NCI-H1436 (cell line): ENCODE data around the gene GAA.
"Not testable (repeated sequence)": the region's sequence is repeated elsewhere in the genome, so short reads cannot be mapped to it uniquely, and the experiment has no call there.

ENCODE experiments used
- DNase-seq: peaks from one replicate; lab custom pipeline; 2025; lab: John Stamatoyannopoulos, UW

Gene GAA

DNA sequence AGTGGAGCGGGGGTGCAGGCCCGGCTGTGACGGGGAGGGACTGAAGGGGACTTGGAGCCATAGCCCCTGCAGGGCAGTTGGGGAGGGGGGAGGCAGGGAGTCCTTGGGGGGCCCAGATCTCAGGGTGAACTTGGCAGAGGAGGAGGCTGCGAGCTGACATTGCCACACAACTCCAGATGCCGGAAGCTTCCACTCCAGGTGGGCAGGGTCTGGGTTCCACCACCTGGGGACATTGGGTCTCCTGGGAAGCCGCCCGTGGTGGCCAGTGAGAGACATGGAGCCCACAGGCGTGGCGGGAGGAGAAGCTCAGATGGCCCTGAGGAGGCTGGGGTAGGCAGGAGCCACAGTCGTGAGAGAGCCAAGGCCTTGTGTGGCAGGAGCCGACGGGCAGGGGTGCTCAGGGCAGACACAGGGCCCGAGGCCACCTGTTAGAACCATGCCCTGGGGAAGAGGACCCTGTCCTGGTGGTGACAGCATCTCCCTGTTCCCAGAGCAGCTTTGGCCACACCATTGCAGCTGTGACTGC, 18.2 kb upstream of the GAA start:
- DNase-seq, result no peak

DNA sequence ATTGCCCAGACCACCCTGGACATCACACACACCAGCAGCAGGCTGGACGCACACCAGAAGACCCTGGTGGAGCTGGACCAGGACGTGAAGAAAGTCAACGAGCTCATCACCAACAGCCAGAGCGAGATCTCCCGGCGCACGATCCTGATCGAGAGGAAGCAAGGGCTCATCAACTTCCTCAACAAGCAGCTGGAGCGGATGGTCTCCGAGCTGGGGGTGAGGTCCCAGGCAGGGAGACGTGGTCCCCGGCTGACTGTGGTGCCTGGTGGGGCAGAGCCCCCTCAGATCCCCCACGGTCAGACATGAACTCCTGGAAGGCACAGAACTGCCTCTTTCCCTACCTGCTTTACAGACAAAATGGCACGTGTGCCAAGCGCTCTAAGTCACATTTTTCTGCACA, 16.6 kb upstream of the GAA start:
- DNase-seq, result no peak

DNA sequence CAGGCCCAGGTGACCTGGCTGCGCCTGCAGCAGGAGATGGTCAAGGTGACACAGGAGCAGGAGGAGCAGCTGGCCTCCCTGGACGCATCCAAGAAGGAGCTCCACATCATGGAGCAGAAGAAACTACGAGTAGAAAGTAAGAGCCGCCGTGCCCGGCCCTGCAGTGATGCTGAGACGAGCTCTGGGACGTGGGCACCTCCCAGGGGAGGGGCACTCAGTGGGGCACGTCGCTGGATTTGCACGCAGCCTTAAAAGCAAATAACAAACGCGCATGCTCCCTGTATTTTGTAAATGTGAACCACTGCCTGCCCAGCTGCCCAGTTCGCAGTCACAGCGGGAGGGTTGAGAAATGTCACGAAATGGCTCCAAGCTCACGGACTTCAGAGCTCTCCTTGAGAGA, 15.3 kb upstream of the GAA start:
- DNase-seq, result peak; percentile 42

DNA sequence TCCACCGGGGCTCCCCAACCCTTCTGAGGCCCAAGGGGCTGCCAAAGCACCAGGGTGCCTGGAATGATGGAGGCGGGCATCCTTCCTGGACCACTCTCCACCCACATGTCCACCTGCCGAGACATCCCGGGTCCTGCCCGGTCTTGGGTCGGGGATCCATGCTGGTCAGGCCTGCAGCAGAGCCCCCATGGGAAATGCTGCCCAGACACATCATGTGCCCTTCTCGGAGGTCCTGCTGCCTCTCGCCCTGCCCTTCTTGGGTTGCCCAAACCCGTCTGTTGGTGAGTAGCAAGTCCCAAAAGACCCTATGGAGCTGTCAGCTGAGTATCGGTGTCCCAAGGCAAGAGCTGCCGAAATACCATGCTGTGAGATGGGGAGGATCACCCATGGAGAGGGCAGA, 14.8 kb upstream of the GAA start:
- no peak for DNase-seq

DNA sequence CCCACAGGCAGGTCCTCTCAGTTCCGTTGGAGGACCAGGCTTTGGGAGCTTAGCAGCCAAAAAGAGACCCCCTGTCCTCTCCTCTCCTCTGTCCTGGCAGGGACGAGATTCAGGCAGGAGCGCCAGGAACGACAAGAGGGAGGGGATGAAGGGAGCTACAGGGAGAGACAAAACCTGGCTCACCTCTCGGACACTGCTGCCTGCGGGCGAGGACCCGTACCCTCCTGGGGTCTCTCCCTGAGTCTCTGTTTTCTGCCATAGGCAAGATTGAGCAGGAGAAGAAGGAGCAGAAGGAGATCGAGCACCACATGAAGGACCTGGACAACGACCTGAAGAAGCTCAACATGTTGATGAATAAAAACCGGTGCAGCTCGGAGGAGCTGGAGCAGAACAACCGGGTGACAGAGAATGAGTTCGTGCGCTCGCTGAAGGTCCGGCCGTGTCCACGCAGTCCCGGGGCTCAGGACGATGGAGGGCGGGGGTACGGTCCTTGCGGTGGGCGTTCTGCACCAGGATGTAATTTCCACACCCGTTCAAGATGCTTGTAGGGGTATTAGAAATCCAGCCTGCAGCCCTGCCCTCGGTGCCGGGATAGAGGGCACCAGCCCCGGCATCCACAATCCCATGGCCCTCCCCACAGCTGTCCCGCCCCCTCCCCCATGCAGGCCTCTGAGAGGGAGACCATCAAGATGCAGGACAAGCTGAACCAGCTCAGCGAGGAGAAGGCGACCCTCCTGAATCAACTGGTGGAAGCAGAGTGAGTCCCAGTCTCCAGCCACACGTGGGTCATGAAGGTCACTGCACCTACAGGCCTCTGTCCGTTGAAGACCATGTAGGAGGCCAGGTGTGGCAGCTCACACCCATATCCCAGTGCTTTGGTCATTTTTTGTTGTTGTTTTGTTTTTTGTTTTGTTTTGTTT, 13.8 kb upstream of the GAA start:
- no peak for DNase-seq

DNA sequence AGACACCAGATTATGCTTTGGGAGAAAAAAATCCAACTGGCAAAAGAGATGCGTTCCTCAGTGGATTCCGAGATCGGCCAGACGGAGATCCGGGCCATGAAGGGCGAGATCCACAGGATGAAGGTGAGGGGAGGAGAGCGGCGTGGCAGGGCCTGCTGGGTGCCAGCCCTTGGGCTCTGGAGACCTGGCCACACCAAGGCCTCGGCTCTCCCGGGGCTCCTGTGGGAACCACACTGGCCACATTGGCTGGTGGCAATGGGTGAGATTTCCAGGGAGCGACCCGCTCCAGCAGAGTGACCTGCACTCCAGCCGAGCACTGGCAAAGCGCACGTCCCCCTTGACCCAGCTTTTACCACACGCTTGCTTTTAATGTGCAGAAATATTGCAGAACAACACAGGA, 11.6 kb upstream of the GAA start:
- DNase-seq, result no peak

DNA sequence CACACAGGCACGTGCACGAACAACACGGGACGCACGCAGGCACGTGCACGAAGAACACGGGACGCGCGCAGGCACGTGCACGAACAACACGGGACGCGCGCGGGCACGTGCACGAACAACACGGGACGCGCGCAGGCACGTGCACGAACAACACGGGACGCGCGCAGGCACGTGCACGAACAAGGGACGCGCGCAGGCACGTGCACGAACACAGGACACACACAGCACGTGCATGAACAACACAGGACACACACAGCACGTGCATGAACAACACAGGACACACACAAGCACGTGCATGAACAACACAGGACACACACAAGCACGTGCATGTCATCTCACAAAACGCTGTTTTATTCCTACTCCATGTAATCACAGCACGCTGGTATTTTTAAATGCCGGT, 11.2 kb upstream of the GAA start:
- DNase-seq, result not testable (repeated sequence)

DNA sequence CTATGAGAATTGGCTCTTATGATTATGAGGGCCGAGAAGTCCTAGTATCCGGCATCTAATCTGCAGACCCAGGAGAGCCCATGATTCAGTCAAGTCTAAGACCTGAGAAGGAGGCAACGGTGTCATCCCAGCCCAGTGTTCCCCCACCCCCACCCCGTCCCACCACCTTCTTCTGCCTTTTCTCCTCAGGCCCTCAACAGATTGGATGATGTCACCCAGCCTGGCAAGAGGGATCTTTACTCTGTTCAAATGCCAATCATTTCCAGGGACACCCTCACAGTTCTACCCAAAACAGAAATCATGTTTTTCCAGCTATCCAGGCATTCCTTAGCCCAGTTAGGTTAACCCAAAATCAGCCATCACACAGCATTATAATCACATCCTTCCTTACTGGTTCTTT, 10.0 kb upstream of the GAA start:
- no peak for DNase-seq

DNA sequence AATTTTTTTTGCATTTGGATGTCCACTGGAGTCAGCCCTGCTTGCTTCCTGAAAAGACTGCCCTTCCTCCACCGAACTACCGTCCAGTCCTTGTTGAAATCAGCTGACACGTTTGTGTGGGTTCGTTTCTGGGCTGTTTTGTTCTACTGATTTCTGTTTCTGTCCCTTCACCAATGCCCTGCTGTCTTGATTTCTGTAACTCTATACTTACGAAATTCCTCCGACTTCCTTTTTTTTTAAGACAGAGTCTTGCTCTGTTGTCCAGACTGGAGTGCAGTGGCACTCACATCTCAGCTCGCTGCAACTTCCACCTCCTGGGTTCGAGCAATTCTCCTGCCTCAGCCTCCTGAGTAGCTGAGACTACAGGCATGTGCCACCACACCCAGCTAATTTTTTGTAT, 8.4 kb upstream of the GAA start:
- DNase-seq, result no peak

DNA sequence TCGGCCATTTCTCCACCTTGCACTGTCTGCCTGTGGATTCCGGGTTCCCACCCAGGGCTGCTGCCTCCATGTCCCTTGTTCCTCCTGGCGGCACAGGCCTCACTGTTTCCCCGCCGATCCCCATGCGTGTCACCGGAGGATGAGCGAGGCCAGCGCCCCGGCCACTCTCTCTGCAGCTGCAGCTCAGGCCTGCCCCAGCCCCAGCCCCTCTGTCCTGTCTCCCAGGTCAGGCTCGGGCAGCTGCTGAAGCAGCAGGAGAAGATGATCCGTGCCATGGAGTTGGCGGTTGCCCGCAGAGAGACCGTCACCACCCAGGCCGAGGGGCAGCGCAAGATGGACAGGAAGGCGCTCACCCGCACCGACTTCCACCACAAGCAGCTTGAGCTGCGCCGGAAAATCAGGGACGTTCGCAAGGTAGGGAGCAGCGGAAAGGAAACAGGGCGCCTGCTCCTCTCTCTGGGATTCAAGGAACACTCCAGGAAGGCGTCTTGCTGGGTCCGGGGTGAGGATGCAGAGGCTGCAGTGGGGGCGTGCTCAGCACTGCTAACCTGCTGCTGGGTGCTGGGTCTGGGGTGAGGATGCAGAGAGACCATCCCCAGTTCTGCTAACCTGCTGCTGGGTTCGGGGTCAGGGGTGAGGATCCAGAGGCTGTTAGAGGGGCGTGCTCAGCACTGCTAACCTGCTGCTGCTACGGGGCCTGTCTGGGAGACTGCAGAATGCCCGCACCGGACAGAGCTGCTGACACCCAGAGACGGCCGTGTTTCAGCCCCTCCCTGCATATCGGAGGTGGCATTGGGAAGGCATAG, 6.1 kb upstream of the GAA start:
- no peak for DNase-seq

DNA sequence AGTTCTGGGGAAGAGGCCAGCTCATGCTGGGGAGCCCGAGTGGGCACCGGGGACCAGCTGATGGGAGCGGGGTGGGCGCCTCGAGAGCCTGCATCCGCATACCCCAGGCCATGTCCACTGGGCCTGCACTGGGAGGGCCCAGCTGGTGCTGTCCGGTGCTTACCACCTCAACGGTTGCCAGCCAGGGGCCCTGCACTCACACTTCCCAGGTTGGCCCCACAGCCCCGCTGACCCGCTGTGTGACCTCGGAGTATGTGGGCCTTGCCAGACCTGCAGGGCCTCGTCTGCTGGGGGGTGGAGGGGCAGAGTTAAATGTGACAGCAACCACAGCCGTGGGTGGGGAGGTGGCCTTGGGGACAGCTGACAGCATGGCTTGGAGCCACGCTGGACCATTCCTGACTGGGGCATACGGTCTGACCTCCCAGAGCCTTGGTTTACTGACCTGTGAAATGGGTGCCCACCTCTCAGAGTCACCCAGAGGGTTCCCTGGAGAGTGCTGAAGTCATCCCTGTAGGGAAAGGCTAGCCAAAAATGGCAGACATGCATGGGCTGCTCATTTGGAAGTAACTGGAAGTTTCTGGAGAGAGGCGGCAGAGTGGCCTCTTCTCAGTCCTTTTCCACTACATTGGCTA, 5.4 kb upstream of the GAA start:
- DNase-seq, result no peak

DNA sequence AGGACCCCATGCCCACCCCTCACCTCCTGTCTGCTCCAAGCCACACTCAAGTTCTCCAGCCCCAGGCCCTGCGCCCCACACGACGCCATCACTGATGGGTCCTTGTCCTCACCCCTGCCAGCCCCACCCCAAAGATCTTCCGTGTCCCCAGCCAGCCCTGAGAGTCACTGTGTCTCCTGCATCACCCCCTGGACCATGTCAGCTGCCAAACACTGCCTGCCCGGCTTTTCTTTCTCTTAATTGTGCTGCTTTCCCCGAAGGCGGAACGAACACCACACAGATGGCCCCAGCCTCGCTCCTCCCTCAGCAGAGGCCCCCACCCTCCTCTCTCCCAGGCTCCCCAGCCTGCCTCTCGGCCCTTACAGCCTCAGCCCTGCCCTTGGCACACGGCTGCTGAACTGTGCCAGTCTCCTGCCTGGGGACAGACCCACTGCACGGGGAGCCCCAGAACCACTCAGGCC, 4.8 kb upstream of the GAA start:
- DNase-seq, result peak; percentile 9

DNA sequence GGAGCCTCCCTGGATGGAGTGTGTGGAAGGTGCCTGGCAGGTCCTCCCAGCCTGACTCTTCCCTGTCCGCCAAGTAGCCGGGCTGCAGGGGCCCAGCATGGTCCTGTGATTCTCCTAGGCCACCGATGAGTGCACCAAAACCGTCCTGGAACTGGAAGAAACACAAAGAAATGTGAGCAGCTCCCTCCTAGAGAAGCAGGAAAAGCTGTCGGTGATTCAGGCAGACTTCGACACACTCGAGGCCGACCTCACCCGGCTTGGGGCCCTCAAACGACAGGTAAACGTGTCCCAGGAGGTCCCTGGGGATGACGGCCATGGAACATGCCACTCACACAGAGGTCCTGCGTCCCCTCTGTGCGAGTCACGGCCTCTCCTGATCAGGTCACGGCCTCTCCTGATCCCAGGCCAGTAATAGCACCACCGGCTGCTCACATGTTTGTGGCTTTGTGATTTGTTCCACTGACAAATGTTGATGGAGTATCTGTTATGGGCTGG, 4.2 kb upstream of the GAA start:
- DNase-seq, result no peak

DNA sequence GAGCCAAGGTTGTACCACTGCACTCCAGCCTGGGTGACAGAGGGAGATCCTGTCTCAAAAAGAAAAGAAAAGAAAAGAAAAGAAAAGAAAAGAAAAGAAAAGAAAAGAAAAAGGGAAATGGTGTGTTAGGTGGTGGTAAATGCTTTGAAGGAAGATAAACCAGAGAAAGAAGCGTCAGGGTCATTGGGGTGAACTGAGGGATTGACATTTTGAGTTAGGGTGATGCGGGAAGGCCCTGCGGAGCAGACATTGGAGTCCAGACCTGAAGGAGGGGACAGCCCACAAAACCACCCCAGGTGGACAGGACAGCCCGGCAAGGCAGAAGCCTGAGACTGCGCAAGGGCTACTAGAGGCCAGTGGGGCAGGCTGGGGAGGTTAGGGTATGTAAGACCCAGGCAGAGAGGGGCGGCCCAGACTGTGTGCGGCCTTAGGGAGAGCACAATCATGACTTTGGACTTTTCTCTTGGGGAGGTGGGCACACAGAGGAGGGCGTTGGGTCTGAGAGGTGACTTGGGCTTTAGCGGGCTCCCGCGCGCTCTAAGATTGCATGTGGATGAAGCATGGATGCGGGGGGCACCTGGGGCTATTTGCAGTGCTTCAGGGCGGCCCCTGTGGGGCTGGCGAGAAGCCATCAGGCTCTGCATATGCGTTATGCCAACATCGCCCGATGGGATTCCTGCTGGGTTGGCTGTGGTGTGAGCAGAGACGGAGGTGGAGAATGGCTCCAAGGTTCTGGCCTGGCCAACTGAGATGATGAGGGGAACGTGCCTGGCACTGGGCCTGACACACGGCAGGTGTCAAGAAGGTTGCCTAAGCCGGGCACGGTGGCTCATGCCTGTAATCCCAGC, 3.3 kb upstream of the GAA start:
- no peak for DNase-seq

DNA sequence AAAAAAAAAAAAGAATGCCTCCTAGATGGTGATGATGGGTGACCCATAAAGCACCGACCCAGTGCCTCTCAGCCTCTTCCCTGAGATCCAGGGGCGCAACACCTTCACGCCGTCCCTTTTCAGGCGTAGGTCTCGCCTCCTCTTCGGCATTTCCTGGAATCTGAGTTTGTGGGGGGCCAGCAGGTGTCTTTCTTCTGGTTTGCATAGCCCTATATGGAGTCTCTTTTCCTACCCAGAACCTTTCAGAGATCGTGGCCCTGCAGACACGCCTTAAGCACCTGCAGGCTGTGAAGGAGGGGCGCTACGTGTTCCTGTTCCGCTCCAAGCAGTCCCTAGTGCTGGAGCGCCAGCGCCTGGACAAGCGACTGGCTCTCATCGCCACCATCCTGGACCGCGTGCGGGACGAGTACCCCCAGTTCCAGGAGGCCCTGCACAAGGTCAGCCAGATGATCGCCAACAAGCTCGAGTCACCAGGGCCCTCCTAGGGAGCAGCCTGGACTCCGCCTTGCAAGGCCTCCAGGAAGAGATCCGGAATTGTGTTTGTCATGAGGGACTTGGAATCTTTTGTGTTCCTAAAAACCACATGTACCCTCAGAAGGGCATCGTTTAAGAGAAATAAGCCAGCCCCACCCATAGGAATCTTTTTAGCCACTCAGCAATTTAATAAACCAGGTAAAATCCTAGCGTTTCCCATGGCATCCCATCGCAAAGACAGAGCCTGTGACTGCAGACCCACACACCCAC, 1.9 kb upstream of the GAA start:
- DNase-seq, result no peak

DNA sequence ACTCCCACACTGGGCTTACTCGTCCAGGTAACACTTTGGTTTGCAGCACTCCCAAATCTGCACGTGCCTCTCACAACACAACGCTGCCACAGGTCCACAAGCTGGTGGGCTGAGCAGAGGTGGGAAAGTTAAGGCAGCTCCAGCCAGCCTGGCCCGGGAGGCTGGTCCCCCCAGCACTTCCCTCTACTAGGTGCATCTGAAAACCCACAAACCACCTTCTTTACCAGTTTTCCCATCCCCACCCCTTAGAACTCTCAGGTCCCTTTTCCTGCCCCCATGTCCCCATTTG, 1.4 kb upstream of the GAA start:
- DNase-seq, result no peak

DNA sequence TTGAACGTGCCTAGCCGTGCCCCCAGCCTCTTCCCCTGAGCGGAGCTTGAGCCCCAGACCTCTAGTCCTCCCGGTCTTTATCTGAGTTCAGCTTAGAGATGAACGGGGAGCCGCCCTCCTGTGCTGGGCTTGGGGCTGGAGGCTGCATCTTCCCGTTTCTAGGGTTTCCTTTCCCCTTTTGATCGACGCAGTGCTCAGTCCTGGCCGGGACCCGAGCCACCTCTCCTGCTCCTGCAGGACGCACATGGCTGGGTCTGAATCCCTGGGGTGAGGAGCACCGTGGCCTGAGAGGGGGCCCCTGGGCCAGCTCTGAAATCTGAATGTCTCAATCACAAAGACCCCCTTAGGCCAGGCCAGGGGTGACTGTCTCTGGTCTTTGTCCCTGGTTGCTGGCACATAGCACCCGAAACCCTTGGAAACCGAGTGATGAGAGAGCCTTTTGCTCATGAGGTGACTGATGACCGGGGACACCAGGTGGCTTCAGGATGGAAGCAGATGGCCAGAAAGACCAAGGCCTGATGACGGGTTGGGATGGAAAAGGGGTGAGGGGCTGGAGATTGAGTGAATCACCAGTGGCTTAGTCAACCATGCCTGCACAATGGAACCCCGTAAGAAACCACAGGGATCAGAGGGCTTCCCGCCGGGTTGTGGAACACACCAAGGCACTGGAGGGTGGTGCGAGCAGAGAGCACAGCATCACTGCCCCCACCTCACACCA, 724 bp downstream of the GAA start:
- no peak for DNase-seq

DNA sequence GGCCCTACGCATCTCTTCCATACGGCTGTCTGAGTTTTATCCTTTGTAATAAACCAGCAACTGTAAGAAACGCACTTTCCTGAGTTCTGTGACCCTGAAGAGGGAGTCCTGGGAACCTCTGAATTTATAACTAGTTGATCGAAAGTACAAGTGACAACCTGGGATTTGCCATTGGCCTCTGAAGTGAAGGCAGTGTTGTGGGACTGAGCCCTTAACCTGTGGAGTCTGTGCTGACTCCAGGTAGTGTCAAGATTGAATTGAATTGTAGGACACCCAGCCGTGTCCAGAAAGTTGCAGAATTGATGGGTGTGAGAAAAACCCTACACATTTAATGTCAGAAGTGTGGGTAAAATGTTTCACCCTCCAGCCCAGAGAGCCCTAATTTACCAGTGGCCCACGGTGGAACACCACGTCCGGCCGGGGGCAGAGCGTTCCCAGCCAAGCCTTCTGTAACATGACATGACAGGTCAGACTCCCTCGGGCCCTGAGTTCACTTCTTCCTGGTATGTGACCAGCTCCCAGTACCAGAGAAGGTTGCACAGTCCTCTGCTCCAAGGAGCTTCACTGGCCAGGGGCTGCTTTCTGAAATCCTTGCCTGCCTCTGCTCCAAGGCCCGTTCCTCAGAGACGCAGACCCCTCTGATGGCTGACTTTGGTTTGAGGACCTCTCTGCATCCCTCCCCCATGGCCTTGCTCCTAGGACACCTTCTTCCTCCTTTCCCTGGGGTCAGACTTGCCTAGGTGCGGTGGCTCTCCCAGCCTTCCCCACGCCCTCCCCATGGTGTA, 1.5 kb downstream of the GAA start:
- no peak for DNase-seq

DNA sequence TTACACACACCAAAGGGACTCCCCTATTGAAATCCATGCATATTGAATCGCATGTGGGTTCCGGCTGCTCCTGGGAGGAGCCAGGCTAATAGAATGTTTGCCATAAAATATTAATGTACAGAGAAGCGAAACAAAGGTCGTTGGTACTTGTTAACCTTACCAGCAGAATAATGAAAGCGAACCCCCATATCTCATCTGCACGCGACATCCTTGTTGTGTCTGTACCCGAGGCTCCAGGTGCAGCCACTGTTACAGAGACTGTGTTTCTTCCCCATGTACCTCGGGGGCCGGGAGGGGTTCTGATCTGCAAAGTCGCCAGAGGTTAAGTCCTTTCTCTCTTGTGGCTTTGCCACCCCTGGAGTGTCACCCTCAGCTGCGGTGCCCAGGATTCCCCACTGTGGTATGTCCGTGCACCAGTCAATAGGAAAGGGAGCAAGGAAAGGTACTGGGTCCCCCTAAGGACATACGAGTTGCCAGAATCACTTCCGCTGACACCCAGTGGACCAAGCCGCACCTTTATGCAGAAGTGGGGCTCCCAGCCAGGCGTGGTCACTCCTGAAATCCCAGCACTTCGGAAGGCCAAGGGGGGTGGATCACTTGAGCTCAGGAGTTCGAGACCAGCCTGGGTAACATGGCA, 2.2 kb downstream of the GAA start:
- no peak for DNase-seq
